Effector CD8-positive, alpha-beta T cell (primary cell): ENCODE data around the gene RAB6A.
"Not testable (repeated sequence)": the region's sequence is repeated elsewhere in the genome, so short reads cannot be mapped to it uniquely, and the experiment has no call there.

Source experiments
- DNase-seq: peaks from one replicate; lab custom pipeline; 2025; lab: John Stamatoyannopoulos, UW

RAB6A gene

GRCh38 chr11:73762732-73763131 is 1.9 kb upstream of the RAB6A start:
- no peak for DNase-seq

- no peak for DNase-seq
Observed at GRCh38 chr11:73761403-73761945, 600 bp upstream of the RAB6A start.

DNA sequence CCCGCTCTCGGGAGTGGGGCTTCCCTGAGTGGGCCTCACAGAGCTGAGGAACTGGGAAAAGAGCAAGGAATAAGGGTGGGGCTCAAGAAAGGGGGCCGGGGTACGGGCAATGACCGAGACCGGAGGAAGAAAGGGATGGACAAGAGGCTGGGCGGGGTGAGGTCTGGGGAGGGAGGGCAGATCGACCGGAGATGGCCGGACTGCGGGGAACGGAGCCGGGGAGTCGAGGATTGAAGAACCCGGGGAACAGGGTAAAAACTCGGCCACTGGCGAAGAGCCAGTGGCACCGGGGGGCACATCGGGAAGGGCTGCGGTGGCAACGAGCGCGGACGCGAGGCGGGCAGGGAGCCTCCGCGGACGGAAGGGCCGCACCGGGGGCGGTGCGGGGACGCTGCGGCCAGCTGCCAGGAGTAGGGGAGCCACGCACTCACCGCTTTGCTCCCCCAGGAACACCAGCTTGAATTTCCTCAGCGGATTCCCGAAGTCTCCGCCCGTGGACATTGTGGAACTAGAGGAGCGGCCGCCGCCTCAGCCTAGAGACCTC is 667 bp downstream of the RAB6A start:
- no peak for DNase-seq

DNA sequence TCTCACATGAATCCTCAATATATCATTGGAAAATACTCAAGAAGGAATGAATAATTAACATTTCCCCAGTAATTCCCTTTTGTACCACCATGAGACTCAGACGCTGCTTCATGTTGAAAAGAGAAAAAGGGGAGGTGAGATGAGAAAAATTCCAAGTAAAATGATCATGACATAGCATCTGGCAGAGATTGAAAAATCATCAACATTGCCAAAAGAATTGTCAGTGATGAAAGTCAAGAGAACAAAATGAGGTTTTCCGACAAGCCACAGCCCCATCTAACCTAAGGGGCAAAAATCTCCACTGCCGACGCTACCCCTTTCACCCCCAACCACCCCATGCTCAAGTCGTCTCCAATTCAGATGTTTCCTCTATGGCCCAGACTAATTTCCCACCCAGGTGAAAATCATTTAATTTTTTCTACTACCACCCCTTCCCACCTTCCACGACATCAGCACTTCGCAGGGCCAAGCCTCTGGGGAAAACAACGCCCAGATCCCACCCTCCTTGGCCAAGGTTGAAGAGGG is 1.2 kb downstream of the RAB6A start:
- DNase-seq = no peak

DNA sequence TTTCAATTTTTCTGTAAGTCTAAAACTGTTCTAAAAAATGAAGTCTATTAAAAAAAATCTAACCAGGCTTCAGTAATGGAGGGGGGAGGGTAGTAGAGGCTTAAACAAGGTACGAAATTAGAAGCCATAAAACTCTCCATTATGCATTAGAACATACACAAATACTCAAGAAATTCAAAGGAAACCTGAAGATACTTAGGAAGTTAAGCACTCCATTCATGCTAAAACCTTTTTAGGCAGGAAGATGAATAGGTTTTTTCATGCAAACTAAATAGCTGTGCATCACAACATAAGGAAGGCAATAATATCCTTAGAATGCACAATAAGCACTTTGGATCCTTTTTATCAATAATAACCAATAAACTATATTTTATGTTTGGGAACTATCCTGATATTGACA is 2.4 kb downstream of the RAB6A start:
- DNase-seq = no peak

DNA sequence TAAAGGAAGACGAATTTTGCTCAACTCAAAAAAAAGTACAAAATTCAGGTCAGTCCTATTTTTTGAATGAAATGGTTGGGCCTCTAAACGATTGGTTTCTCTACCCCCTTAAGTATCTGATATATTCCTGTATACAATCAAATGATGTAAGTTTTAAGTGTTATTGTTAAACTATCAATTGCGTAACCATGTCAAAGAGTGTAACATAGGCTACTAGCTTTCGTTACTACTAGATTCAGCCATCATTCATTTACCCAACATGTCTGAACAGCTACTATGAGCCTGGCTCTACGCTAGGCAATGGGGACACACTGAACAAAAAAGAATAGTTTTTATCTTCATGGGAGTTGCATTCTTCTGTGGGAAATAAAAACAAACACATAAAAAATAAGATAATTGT is 3.3 kb downstream of the RAB6A start:
- no peak for DNase-seq

DNA sequence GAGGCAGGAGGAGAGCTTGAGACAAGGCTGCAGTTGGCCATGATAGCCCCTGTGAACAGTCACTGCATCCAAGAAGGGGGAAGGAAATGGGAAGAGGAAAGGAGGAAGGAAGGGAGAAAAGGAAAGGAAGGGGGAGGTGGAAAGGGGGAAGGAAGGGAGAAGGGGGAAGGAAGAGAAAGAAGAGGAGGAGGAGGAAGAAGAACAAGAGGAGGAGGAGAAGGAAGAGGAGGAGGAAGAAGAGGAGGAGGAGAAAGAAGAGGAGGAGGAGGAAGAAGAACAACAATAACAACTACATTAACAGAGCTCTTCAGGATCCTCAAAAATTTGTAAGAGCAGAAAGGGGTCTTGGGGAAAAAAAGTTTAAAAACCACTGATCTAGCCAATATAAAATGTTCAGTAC is 5.2 kb downstream of the RAB6A start:
- DNase-seq = no peak

DNA sequence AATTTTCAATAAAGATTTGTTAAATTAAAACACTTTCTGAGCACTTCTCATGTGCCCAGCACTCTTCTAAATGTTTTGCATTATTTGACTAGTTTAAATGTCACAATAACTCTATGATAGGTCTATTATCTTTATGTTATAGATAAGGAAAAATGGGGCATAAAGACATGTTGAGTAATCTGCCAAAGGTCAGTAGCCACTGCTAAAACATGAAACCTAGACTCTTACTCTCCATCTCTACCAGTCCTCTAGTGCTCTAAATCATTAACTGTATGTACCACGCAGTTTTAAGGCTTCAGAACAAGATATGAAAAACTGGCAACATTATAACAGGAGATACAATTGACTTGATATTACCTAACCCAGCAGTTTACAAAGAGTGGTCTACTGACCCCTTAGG is 6.9 kb downstream of the RAB6A start:
- DNase-seq = no peak

- no peak for DNase-seq
Observed at GRCh38 chr11:73752903-73753302, 8.0 kb downstream of the RAB6A start.

DNA sequence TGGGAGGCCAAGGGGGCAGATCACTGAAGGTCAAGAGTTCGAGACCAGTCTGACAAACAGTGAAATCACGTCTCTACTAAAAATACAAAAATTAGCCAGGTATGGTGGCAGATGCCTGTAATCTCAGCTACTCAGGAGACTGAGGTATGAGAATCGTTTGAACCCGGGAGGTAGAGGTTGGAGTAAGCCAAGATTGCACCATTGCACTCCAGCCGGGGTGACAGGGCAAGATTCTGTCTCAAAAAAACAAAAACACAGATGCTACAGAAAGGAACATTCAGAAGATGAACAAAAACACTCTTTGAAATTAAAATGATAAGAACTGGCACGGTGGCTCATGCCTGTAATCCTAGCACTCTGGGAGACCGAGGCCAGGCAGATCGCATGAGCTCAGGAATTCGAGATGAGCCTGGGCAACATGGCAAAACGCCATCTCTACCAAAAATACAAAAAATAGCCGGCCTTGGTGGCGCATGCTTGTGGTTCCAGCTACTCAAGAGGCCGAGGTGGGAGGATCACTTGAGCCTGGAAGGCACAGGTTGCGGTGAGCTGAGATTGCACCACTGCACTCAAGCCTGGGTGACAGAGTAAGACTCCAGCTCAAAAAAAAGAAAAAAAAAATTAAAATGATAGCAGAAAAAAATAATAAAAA is 8.5 kb downstream of the RAB6A start:
- no peak for DNase-seq

DNA sequence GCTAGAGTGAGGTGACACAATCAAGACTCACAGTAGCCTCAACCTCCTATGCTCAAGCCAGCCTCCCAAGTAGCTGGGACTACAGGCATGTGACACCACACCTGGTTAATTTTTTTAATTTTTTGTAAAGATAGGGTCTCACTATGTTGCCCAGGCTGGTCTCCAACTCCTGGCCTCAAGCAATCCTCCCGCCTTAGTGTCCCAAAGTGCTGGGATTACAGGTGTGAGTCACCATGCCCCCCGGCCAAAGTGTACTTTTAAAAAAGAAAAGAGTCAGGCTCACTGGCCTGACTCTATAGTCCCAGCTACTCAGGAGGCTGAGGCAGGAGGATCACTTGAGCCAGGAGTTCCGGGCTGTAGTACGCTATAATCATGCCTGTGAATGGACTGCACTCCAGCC is 10.0 kb downstream of the RAB6A start:
- not testable (repeated sequence) for DNase-seq

DNA sequence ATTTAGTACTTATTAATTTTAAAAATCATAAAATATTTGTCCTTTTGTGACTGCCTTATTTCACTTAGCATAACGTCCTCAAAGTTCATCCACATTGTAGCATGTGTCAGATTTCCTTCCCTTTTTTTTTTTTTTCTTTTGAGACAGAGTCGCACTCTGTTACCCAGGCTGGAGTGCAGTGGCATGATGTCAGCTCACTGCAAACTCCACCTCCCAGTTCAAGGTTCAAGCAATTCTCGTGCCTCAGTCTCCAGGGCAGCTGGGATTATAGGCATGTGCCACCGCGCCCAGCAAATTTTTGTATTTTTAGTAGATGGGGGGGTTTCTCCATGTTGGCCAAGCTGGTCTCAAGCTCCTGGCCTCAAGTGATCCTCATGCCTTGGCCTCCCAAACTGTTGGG is 10.6 kb downstream of the RAB6A start:
- no peak for DNase-seq

DNA sequence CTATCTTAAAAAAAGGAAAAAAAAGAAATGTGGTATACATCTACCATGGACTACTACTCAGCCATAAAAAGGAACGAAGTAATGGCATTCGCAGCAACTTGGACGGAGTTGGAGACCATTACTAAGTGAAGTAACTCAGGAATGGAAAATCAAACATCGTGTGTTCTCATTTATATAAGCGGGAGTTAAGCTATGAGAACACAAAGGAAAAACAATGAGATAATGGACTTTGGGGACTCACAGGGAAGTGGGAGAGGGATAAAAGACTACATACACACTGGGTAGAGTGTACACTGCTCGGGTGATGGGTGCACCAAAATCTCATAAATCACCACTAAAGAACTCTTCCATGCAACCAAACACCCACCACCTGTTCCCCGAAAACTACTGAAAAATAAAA is 11.8 kb downstream of the RAB6A start:
- no peak for DNase-seq

GRCh38 chr11:73748300-73748699 is 12.6 kb downstream of the RAB6A start:
- no peak for DNase-seq

DNA sequence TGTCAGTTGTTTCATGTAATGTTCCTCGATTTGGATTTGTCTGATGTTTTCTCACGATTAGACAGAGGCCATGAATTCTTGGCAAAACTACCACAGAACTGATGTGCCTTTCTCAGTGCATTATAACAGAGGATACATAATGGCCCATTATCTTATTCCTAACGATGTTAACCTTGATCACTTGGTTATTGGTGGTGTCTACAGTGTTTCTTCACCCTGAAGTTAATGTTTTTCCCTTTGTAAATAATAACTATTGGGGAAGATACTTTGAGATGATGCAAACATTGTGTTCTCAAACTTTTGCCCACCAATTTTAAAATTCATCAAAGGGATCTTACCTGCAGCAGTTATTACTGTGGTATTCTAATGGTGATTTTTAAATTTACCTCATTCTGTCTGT is 13.1 kb downstream of the RAB6A start:
- DNase-seq = no peak

GRCh38 chr11:73746701-73747100 is 14.2 kb downstream of the RAB6A start:
- no peak for DNase-seq

DNA sequence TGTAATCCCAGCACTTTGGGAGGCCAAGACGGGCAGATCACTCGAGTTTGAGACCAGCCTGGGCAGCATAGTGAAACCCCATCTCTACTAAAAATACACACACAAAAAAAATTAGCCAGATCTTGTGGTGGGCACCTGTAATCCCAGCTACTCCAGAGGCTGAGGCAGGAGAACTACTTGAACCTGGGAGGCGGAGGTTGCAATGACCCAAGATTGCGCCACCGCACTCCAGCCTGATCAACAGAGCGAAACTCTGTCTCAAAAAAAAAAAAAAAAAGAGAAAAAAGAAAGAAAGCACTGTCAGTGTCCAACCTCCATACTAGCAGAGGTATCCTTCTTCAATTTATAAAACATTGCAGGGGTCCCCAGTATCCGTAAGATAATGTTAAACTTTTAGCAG is 17.8 kb downstream of the RAB6A start:
- DNase-seq = no peak

DNA sequence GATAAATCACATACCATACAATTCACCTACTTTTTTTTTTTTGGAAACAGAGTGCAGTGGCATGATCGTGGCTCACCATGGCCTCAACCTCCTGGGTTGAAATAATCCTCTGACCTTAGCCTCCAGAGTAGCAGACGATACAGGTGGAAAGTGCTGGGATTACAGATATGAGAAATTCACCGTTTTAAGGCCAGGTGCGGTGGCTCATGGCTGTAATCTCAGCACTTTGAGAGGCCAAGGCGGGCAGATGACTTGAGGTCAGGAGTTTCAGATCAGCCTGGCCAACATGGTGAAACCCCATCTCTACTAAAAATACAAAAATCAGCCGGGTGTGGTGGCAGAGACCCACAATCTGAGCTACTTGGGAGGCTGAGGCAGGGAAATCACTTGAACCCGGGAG is 24.9 kb downstream of the RAB6A start:
- DNase-seq = not testable (repeated sequence)

GRCh38 chr11:73734993-73735392 is 25.9 kb downstream of the RAB6A start:
- DNase-seq = no peak

GRCh38 chr11:73734011-73734410 is 26.9 kb downstream of the RAB6A start:
- not testable (repeated sequence) for DNase-seq

DNA sequence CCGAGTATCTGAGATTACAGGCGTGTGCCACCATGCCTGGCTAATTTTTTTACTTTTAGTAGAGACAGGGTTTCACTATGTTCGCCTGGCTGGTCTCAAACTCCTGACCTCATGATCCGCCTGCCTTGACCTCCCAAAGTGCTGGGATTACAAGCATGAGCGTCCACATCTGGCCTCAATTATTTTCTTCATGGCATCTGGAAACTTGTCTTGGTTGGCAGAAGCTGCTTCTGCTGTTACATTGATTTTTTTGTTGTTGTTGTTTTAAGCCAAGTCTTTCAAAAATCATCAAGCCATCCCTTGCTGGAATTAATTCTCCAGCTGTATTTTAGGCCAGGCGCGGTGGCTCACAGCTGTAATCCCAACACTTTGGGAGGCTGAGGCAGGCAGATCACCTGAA is 27.9 kb downstream of the RAB6A start:
- not testable (repeated sequence) for DNase-seq

GRCh38 chr11:73729594-73730206 is 31.2 kb downstream of the RAB6A start:
- DNase-seq = no peak

DNA sequence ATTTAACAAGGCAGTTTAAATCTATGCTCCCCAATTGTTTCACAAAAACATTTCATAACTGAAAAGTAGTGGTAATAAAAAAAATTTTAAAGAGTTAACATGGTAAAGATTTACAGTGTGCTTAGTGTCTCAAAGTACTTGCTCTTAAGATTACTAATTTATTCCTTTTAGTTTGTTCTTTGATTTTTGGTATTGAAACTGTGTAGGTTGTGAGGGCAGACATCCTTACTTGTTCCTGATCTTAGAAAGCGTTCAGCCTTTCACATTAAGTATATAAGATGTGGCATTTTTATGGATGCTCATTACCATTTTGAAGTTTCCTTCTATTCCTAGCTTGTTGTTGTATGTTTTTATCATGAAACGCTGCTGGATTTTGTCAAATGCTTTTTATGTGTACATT is 32.9 kb downstream of the RAB6A start:
- DNase-seq = no peak
